DND-41 (cell line): Measurements from ENCODE around the gene CLCN2.

ENCODE experiments used
- ATAC-seq: fragments of 200-7000 bp; cut with Tn5 transposase; 3 replicates; pipeline ENCODE4 v1.9.1; 2021; ENCODE audit warnings: low read depth; ENCODE audit not compliant: insufficient read depth
- DNase-seq: peaks from one replicate; pipeline ENCODE4 v3.0.0-alpha.2; 2020
- H2AFZ ChIP-seq: 2 replicates; pipeline ENCODE4 v1.6.0; 2012; ENCODE audit warnings: low read depth, low read length
- H3K27ac ChIP-seq: 2 replicates; pipeline ENCODE4 v1.5.1; 2012; ENCODE audit warnings: low read length, inconsistent platforms
- H3K27me3 ChIP-seq: fragments of 200-600 bp; sonication (generic); 2 replicates; pipeline ENCODE4 v1.6.0; 2012; ENCODE audit warnings: low read length, mild to moderate bottlenecking, inconsistent platforms; ENCODE audit not compliant: insufficient read depth, poor library complexity
- H3K36me3 ChIP-seq: 2 replicates; pipeline ENCODE4 v1.5.1; 2012; ENCODE audit warnings: low read length, inconsistent platforms; ENCODE audit not compliant: insufficient read depth
- H3K4me1 ChIP-seq: 2 replicates; pipeline ENCODE4 v1.5.1; 2012; ENCODE audit warnings: mild to moderate bottlenecking, low read length; ENCODE audit not compliant: insufficient read depth
- H3K4me2 ChIP-seq: 2 replicates; pipeline ENCODE4 v1.6.0; 2012; ENCODE audit warnings: mild to moderate bottlenecking, moderate library complexity, low read length, inconsistent platforms; ENCODE audit not compliant: insufficient read depth
- H3K4me3 ChIP-seq, 2 experiments: fragments of 200-600 bp in 1 of 2; shearing (Covaris generic) in 1 of 2; 2 replicates each; pipeline ENCODE4 v1.5.1; 2012 to 2016; ENCODE audit warnings: inconsistent platforms in 2 of 2, low read length in 2 of 2, mild to moderate bottlenecking in 2 of 2, low read depth in 1 of 2, moderate library complexity in 1 of 2
- H3K79me2 ChIP-seq: 2 replicates; pipeline ENCODE4 v1.6.0; 2012; ENCODE audit warnings: low read length, inconsistent platforms; ENCODE audit not compliant: insufficient read depth
- H3K9ac ChIP-seq: 2 replicates; pipeline ENCODE4 v1.6.0; 2012; ENCODE audit warnings: low read depth, mild to moderate bottlenecking, inconsistent platforms, low read length, moderate library complexity
- H3K9me3 ChIP-seq: 2 replicates; pipeline ENCODE4 v1.5.1; 2012; ENCODE audit warnings: low read length, moderate library complexity, mild to moderate bottlenecking, inconsistent platforms; ENCODE audit not compliant: insufficient read depth, severe bottlenecking
- H4K20me1 ChIP-seq: 2 replicates; pipeline ENCODE4 v1.6.0; 2012; ENCODE audit warnings: low read length; ENCODE audit not compliant: insufficient read depth
- CTCF ChIP-seq: IDR thresholded peaks from 2 replicates; pipeline ENCODE4 v1.5.1; 2012; ENCODE audit warnings: borderline replicate concordance, low read length, moderate library complexity, mild to moderate bottlenecking; ENCODE audit not compliant: poor library complexity, severe bottlenecking; ENCODE audit errors: extremely low read depth
- EZH2 ChIP-seq: IDR thresholded peaks from 3 replicates; pipeline ENCODE4 v1.6.1; 2012; ENCODE audit warnings: borderline replicate concordance, low read depth, mild to moderate bottlenecking, moderate library complexity, low read length, inconsistent platforms; ENCODE audit not compliant: severe bottlenecking

CLCN2 gene

GRCh38 chr3:184353546-184353941, 7.9 kb downstream of the CLCN2 start:
- Histone ChIP-seq H3K4me2 (no peak overlapping the region), H3K27ac (no peak overlapping the region), H3K79me2 (no peaks in the 10 kb centered on the region), H2AFZ (no peak overlapping the region), H3K9ac (no peak overlapping the region), H4K20me1 (peaks cover 14% of the 10 kb centered on the region; the same call in 1 of the 2 replicates), H3K36me3 (peaks cover 14% of the 10 kb centered on the region), H3K4me3 (no peak overlapping the region), H3K4me1 (no peaks in the 10 kb centered on the region), H3K27me3 (no peaks in the 10 kb centered on the region), H3K9me3 (no peaks in the 10 kb centered on the region)
- no peak for DNase-seq
- no peak for TF ChIP-seq CTCF
- TF ChIP-seq EZH2, result no peak
- no peak for ATAC-seq

GRCh38 chr3:184352897-184353545, 8.4 kb downstream of the CLCN2 start:
- TF ChIP-seq EZH2, result no peak
- TF ChIP-seq CTCF, result no peak
- no peak overlapping the region for H3K27ac ChIP-seq
- ATAC-seq, result no peak

GRCh38 chr3:184352149-184352785, 9.1 kb downstream of the CLCN2 start:
- H3K4me1 ChIP-seq, result no peaks in the 10 kb centered on the region
- H3K9me3 ChIP-seq, result no peaks in the 10 kb centered on the region
- peaks cover 8% of the 10 kb centered on the region; the same call in 1 of the 2 replicates for H4K20me1 ChIP-seq
- DNase-seq (no peak), ATAC-seq (no peak)
- no peak for TF ChIP-seq CTCF
- no peak overlapping the region for H3K4me2 ChIP-seq
- no peak overlapping the region for H3K9ac ChIP-seq
- H3K27me3 ChIP-seq, result no peaks in the 10 kb centered on the region
- H3K4me3 ChIP-seq, result no peak overlapping the region
- H3K27ac ChIP-seq, result no peak overlapping the region
- H3K79me2 ChIP-seq, result no peaks in the 10 kb centered on the region
- no peak overlapping the region for H2AFZ ChIP-seq
- peaks cover 14% of the 10 kb centered on the region for H3K36me3 ChIP-seq

More at GRCh38 chr3:184352897-184353545, 8.4 kb downstream of the CLCN2 start:
- Histone ChIP-seq H3K79me2 (no peaks in the 10 kb centered on the region), H3K4me1 (no peaks in the 10 kb centered on the region), H3K27me3 (no peaks in the 10 kb centered on the region), H3K36me3 (peaks cover 14% of the 10 kb centered on the region), H3K9ac (no peak overlapping the region), H3K9me3 (no peaks in the 10 kb centered on the region), H4K20me1 (peaks cover 8% of the 10 kb centered on the region; the same call in 1 of the 2 replicates), H3K4me2 (no peak overlapping the region), H2AFZ (no peak overlapping the region), H3K4me3 (no peak overlapping the region)
- DNase-seq, result no peak
